ENCODE results near the gene FAAH. TPM values are rescaled to one million over a fixed set of nuclear protein-coding genes. Genes with fewer than 3 reads are reported as not detected.

FAAH gene
- total RNA-seq, 2 experiments from 2014 or later = 6.1 to 7.6 TPM

- ChIA-PET CTCF (interaction anchor here (0.9 to 3.5 kb wide), 4 partner anchors 8 to 84 kb away, joined by 3 to 12 read pairs (median 4); no protein-coding TSS in a partner anchor), POLR2A (no interaction called here)
- DNase-seq = no peak
- Mint-ChIP-seq H3K4me1 (peaks cover 4% of the 10 kb centered on the region), H3K27ac (no peak overlapping the region), H3K9me3 (no peaks in the 10 kb centered on the region), H3K27me3 (peaks cover 67% of the 10 kb centered on the region), H3K36me3 (ENCODE audit: low read depth) (no peaks in the 10 kb centered on the region), H3K4me3 (no peak overlapping the region)
These were observed 55.4 kb downstream of the FAAH start for GRCh38 chr1:46449223-46450159.

GRCh38 chr1:46450160-46450517 is 56.0 kb downstream of the FAAH start:
- Mint-ChIP-seq H3K9me3 (no peaks in the 10 kb centered on the region), H3K4me1 (peaks cover 4% of the 10 kb centered on the region), H3K27me3 (peaks cover 68% of the 10 kb centered on the region), H3K4me3 (no peak overlapping the region), H3K36me3 (ENCODE audit: low read depth) (no peaks in the 10 kb centered on the region), H3K27ac (no peak overlapping the region)
- ChIA-PET CTCF (interaction anchor here (0.9 to 3.5 kb wide), 3 partner anchors 8 to 83 kb away, joined by 3 to 12 read pairs (median 4); no protein-coding TSS in a partner anchor), POLR2A (no interaction called here)
- no peak for DNase-seq

- POLR2A ChIA-PET = no interaction called here
- H3K4me3 Mint-ChIP-seq = no peak overlapping the region
- H3K36me3 Mint-ChIP-seq (ENCODE audit: low read depth) = no peaks in the 10 kb centered on the region
- H3K27ac Mint-ChIP-seq = no peak overlapping the region
- H3K27me3 Mint-ChIP-seq = peaks cover 52% of the 10 kb centered on the region
- no peaks in the 10 kb centered on the region for H3K9me3 Mint-ChIP-seq
- CTCF ChIA-PET = interaction anchor here (1.0 to 3.5 kb wide), 4 partner anchors 10 to 81 kb away, joined by 3 to 12 read pairs (median 4); no protein-coding TSS in a partner anchor
- H3K4me1 Mint-ChIP-seq = peaks cover 4% of the 10 kb centered on the region
- no peak for DNase-seq
These were observed 58.1 kb downstream of the FAAH start for GRCh38 chr1:46451948-46452930.

GRCh38 chr1:46452931-46453325 is 58.8 kb downstream of the FAAH start:
- H3K27me3 Mint-ChIP-seq = peaks cover 45% of the 10 kb centered on the region
- H3K36me3 Mint-ChIP-seq (ENCODE audit: low read depth) = no peaks in the 10 kb centered on the region
- ChIA-PET POLR2A (no interaction called here), CTCF (interaction anchor here (1.0 kb wide), 2 partner anchors 11 to 66 kb away, joined by 3 to 4 read pairs; no protein-coding TSS in a partner anchor)
- no peak for DNase-seq
- H3K9me3 Mint-ChIP-seq = no peaks in the 10 kb centered on the region
- peaks cover 4% of the 10 kb centered on the region for H3K4me1 Mint-ChIP-seq
- no peak overlapping the region for H3K4me3 Mint-ChIP-seq
- H3K27ac Mint-ChIP-seq = no peak overlapping the region

GRCh38 chr1:46453449-46453848 is 59.3 kb downstream of the FAAH start:
- Mint-ChIP-seq H3K4me1 (peaks cover 4% of the 10 kb centered on the region), H3K36me3 (ENCODE audit: low read depth) (no peaks in the 10 kb centered on the region), H3K4me3 (no peak overlapping the region), H3K27ac (no peak overlapping the region), H3K9me3 (no peaks in the 10 kb centered on the region), H3K27me3 (peaks cover 42% of the 10 kb centered on the region)
- CTCF ChIA-PET = interaction anchor here (1.7 kb wide), 1 partner anchor 75 kb away, joined by 5 read pairs; no protein-coding TSS in a partner anchor
- POLR2A ChIA-PET = interaction anchor here (0.6 kb wide), 1 partner anchor 118 kb away, joined by 7 read pairs; no protein-coding TSS in a partner anchor
- DNase-seq = no peak

- CTCF ChIA-PET = no interaction called here
- H3K4me1 Mint-ChIP-seq = no peaks in the 10 kb centered on the region
- H3K4me3 Mint-ChIP-seq = no peak overlapping the region
- no peak for DNase-seq
- H3K36me3 Mint-ChIP-seq (ENCODE audit: low read depth) = no peaks in the 10 kb centered on the region
- peaks cover 44% of the 10 kb centered on the region for H3K27me3 Mint-ChIP-seq
- POLR2A ChIA-PET = no interaction called here
- no peaks in the 10 kb centered on the region for H3K9me3 Mint-ChIP-seq
- H3K27ac Mint-ChIP-seq = no peak overlapping the region
These were observed 61.8 kb downstream of the FAAH start for GRCh38 chr1:46455951-46456350.

- ChIA-PET CTCF (no interaction called here), POLR2A (no interaction called here)
- Mint-ChIP-seq H3K9me3 (no peaks in the 10 kb centered on the region), H3K4me1 (no peaks in the 10 kb centered on the region), H3K27ac (no peak overlapping the region), H3K27me3 (peaks cover 44% of the 10 kb centered on the region), H3K36me3 (ENCODE audit: low read depth) (no peaks in the 10 kb centered on the region), H3K4me3 (no peak overlapping the region)
- DNase-seq = no peak
These were observed 62.4 kb downstream of the FAAH start for GRCh38 chr1:46456411-46456963.

GRCh38 chr1:46457178-46457577 is 63.1 kb downstream of the FAAH start:
- ChIA-PET POLR2A (no interaction called here), CTCF (no interaction called here)
- H3K36me3 Mint-ChIP-seq (ENCODE audit: low read depth) = no peaks in the 10 kb centered on the region
- H3K27me3 Mint-ChIP-seq = peaks cover 43% of the 10 kb centered on the region
- no peak overlapping the region for H3K27ac Mint-ChIP-seq
- DNase-seq = no peak
- H3K4me1 Mint-ChIP-seq = no peaks in the 10 kb centered on the region
- H3K9me3 Mint-ChIP-seq = no peaks in the 10 kb centered on the region
- H3K4me3 Mint-ChIP-seq = no peak overlapping the region

GRCh38 chr1:46458190-46458589 is 64.1 kb downstream of the FAAH start:
- ChIA-PET POLR2A (no interaction called here), CTCF (interaction anchor here (0.7 kb wide), 1 partner anchor 137 kb away, joined by 3 read pairs; no protein-coding TSS in a partner anchor)
- DNase-seq = no peak
- Mint-ChIP-seq H3K27ac (no peak overlapping the region), H3K27me3 (peaks cover 43% of the 10 kb centered on the region), H3K9me3 (no peaks in the 10 kb centered on the region), H3K36me3 (ENCODE audit: low read depth) (no peaks in the 10 kb centered on the region), H3K4me1 (no peaks in the 10 kb centered on the region), H3K4me3 (no peak overlapping the region)

- POLR2A ChIA-PET = no interaction called here
- Mint-ChIP-seq H3K4me1 (no peaks in the 10 kb centered on the region), H3K27me3 (peaks cover 44% of the 10 kb centered on the region), H3K36me3 (ENCODE audit: low read depth) (no peaks in the 10 kb centered on the region), H3K27ac (no peak overlapping the region), H3K9me3 (no peaks in the 10 kb centered on the region), H3K4me3 (no peak overlapping the region)
- DNase-seq = no peak
- CTCF ChIA-PET = interaction anchor here (0.7 kb wide), 1 partner anchor 136 kb away, joined by 3 read pairs; no protein-coding TSS in a partner anchor
These were observed 64.7 kb downstream of the FAAH start for GRCh38 chr1:46458846-46459245.

GRCh38 chr1:46459315-46459714 is 65.2 kb downstream of the FAAH start:
- H3K4me1 Mint-ChIP-seq = no peaks in the 10 kb centered on the region
- POLR2A ChIA-PET = no interaction called here
- no peak overlapping the region for H3K27ac Mint-ChIP-seq
- no peak for DNase-seq
- no peaks in the 10 kb centered on the region for H3K9me3 Mint-ChIP-seq
- H3K36me3 Mint-ChIP-seq (ENCODE audit: low read depth) = no peaks in the 10 kb centered on the region
- H3K27me3 Mint-ChIP-seq = peaks cover 46% of the 10 kb centered on the region
- CTCF ChIA-PET = interaction anchor here (0.6 kb wide), 1 partner anchor 27 kb away, joined by 3 read pairs; no protein-coding TSS in a partner anchor
- H3K4me3 Mint-ChIP-seq = no peak overlapping the region

- Mint-ChIP-seq H3K4me3 (no peak overlapping the region), H3K9me3 (no peaks in the 10 kb centered on the region), H3K4me1 (peaks cover 3% of the 10 kb centered on the region), H3K27ac (no peak overlapping the region), H3K27me3 (peaks cover 51% of the 10 kb centered on the region), H3K36me3 (ENCODE audit: low read depth) (no peaks in the 10 kb centered on the region)
- ChIA-PET POLR2A (no interaction called here), CTCF (no interaction called here)
- no peak for DNase-seq
These were observed 67.1 kb downstream of the FAAH start for GRCh38 chr1:46461017-46461808.

Data from activated CD4-positive, alpha-beta T cell treated with anti-CD3 and anti-CD28 coated beads, Interleukin-2, amount 10 ng/mL, durations not matched to agents 7 days and 5 days (primary cell).